B cell (primary cell): ENCODE data around the gene COPS8.

Source experiments
- CTCF ChIP-seq: fragments of 200-600 bp; IDR thresholded peaks from one replicate; pipeline ENCODE4 v1.8.0; 2022; ENCODE audit warnings: antibody characterized with exemption, mild to moderate bottlenecking
- EZH2 ChIP-seq: IDR thresholded peaks from 2 replicates; pipeline ENCODE4 v1.6.1; 2012; ENCODE audit warnings: borderline replicate concordance, low read depth, mild to moderate bottlenecking, moderate library complexity, low read length; ENCODE audit not compliant: insufficient read depth, poor library complexity, severe bottlenecking

GRCh38 chr2:237121321-237121720 lies 35.6 kb downstream of the COPS8 start:
- TF ChIP-seq CTCF = no peak
- TF ChIP-seq EZH2 = no peak
